Epithelial cell of esophagus (primary cell): ENCODE results near the gene ATG2A.
A peak's percentile ranks its signal among the peaks of the same experiment; 100 is the strongest.

ENCODE experiments used
- DNase-seq: peaks from one replicate; pipeline ENCODE4 v3.0.0; 2010; ENCODE audit warnings: low read depth
- H3K4me3 ChIP-seq: 2 replicates; pipeline ENCODE4 v1.5.1; 2011; ENCODE audit warnings: mild to moderate bottlenecking, low read length, control low read depth
- CTCF ChIP-seq: IDR thresholded peaks from 2 replicates; pipeline ENCODE4 v1.5.1; 2011; ENCODE audit warnings: low read depth, mild to moderate bottlenecking, low read length, control low read depth, inconsistent platforms; ENCODE audit not compliant: insufficient read depth; ENCODE audit errors: missing control alignments

ATG2A gene

GRCh38 chr11:64917663-64917995 is 620 bp upstream of the ATG2A start:
- H3K4me3 ChIP-seq, result peak overlapping the region; percentile 98
- DNase-seq, result no peak
- no peak for TF ChIP-seq CTCF

- DNase-seq, result peak; percentile 51
- peak overlapping the region; percentile 98 for H3K4me3 ChIP-seq
- no peak for TF ChIP-seq CTCF
Measured at GRCh38 chr11:64916040-64916774, 802 bp downstream of the ATG2A start.

GRCh38 chr11:64915376-64915887 is 1.6 kb downstream of the ATG2A start:
- DNase-seq, result no peak
- H3K4me3 ChIP-seq, result peak overlapping the region; percentile 98
- TF ChIP-seq CTCF, result no peak

- no peak for DNase-seq
- no peak overlapping the region for H3K4me3 ChIP-seq
- TF ChIP-seq CTCF, result no peak
Measured at GRCh38 chr11:64914123-64914522, 2.9 kb downstream of the ATG2A start.

GRCh38 chr11:64913171-64913727 is 3.8 kb downstream of the ATG2A start:
- H3K4me3 ChIP-seq, result no peak overlapping the region
- no peak for TF ChIP-seq CTCF
- no peak for DNase-seq

- TF ChIP-seq CTCF, result no peak
- no peak for DNase-seq
- H3K4me3 ChIP-seq, result no peak overlapping the region
Measured at GRCh38 chr11:64911689-64912088, 5.3 kb downstream of the ATG2A start.

GRCh38 chr11:64911142-64911541 is 5.9 kb downstream of the ATG2A start:
- H3K4me3 ChIP-seq, result no peak overlapping the region
- no peak for TF ChIP-seq CTCF
- DNase-seq, result no peak
